EH (cell line): ENCODE results near the gene PLXNA1.

Source experiments
- DNase-seq: peaks from one replicate; pipeline ENCODE4 v3.0.0-alpha.2; 2015; ENCODE audit warnings: low read depth

PLXNA1 gene

DNA sequence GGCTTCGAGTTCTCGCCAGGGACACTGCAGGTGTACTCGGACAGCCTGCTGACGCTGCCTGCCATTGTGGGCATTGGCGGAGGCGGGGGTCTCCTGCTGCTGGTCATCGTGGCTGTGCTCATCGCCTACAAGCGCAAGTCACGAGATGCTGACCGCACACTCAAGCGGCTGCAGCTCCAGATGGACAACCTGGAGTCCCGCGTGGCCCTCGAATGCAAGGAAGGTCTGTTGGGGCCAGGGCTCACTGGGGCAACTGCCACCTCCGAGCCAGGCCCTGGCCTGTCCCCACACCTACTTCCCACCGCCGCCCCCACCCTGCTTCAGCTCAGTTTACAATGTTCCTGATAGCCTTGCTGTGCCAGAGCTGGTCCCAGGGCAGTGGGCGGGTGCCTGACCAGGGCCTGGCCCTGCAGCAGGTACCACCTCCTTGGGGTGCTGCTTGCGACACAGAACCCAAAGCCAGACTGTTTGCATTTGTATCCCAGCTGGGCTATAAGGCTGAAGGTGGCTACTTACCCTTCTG, 35.5 kb downstream of the PLXNA1 start:
- DNase-seq, result no peak

DNA sequence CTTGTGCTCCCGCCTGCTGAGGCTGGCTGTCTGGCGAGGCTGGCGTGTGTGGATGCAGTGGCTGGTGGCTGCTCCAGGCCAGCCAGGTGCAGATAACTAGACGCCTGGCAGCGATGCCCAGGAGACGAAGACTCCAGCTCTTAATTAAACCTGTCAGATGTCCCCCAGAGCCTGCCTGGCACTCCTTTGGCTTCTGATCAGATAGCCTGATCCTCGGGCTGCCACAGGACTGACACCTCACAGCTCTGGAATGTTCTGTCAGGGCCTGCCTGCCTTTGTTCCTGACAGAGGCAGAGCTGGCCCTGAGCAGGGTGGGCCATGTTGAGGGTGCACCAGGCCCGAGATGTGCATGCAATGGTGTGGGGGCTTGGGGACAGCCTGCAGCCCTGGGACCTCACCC, 36.5 kb downstream of the PLXNA1 start:
- peak; percentile 71 for DNase-seq

DNA sequence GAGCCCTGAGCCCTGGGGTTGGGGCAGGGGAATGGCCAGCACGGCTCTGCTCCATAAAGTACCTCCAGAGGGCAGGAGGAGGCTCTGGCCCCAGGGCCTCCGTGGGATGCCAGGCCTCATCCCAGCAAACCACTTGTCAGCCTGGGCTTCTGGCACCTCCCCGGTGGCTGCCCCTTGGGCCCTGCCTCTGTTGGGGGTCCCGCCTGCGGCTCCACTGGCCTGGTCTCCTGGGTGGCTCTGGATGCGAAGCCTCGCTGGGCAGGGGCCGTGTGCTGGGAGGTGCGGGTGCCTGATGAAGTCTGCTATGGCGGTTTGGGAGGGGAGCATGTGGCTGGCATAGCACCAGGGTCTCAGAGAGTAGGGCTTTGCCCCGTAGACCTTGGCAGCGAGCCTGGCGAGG, 37.6 kb downstream of the PLXNA1 start:
- no peak for DNase-seq

DNA sequence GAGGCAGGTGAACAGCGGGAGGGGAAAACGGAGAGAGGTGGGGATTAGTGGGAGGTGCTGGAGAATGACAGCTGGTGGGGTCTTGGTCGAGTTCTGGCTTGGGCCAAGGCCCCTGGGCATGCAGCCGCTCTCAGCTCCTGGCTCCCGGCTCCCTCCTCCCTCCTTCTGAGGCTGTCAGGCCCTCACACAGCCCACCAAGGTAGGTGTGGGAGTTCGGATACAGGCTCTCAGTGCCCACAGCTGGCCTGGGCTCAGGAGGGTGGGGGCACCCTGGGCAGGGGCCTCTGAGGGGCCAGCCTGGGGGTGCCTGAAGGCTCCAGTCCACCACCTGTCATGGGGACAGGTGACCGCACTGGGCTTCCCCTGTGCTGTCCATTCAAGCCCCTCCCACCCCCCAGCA, 39.9 kb downstream of the PLXNA1 start:
- DNase-seq, result no peak

DNA sequence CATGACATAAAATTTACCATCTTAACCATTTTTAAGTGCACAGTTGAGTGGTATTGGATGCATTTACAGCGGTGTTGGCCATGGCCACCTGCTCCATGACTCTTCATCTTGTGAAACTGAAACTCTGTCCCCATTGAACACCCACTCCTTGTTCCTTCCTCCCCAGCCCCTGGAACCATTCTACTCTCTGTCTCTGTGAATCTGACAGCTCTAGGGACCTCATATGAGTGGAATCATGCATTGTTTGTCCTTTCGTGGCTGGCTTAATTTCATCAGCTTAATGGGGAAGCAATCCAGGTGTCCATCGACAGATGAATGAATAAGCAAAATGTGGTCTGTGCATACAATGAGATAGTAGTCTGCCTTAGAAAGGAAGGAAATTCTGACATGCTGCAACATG, 42.5 kb downstream of the PLXNA1 start:
- no peak for DNase-seq

DNA sequence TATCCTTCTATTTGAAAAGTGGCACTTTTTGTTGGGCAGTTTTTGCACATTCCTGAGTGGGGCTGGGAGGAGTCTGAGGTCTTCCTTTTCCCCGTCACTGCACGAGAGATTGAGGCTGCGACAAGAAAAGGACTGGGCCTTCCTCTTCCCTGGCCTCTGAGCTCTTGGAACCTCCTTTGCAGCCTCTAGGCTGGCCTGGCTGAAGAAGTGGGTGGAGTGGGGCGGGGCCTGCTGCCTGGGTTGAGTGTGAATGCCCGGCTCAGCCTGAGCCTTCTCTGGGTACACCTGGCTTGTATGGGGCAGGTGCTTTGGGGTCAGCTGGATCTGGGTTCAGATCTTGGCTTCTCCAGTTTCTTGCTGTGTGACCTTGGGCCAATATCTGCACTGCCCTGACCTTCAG, 43.1 kb downstream of the PLXNA1 start:
- DNase-seq, result no peak

DNA sequence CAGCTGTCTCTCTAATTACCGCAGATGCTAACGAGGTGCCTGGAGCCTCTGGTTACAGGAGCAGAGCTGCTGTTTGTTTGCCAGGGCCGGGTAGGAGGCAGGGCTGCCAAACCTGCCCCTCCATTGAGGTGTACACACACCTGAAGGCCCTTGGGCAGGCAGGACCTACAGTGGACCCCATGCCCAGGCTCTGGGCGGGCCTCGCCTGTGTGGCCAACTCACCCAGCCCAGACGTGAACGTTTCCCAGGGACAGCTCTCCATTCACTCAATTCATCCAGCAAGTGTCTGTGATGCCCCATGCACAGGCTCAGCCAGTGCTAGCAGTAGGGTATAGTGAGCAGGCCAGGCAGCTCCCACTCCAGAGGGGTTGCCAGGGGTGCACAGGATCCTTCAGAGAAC, 43.7 kb downstream of the PLXNA1 start:
- no peak for DNase-seq

DNA sequence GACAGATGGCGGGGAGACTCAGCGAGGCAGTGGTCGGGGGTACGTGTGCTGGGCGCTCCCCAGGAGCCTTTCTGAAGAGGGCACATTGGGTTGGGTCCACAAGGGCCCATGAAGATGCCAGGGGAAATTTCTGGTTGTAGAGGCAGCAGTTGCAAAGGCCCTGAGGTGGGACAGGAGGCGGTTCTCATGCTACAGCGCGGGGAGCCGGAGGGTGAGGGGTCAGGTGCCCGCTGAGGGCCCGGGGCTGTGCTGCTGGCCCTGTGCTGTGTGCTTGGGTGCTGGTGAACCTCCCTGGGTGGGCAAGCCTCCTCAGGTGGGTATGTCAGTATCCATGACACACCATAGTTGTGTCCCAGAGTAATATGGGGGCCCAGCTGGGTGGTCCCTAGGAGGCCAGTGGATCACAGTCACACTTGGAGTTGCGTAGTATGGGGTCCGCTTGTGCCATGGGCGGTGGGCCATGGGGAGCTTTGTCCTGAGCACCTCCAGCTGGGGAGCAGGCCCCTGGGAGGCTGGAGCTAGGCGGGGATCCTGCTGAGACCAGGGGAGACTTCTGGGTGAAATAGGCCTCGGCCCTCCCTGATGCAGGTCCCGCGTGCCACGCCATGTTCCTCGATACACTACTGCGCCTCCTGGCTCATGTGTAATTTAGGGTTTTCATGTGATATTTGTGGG, 44.3 kb downstream of the PLXNA1 start:
- no peak for DNase-seq

DNA sequence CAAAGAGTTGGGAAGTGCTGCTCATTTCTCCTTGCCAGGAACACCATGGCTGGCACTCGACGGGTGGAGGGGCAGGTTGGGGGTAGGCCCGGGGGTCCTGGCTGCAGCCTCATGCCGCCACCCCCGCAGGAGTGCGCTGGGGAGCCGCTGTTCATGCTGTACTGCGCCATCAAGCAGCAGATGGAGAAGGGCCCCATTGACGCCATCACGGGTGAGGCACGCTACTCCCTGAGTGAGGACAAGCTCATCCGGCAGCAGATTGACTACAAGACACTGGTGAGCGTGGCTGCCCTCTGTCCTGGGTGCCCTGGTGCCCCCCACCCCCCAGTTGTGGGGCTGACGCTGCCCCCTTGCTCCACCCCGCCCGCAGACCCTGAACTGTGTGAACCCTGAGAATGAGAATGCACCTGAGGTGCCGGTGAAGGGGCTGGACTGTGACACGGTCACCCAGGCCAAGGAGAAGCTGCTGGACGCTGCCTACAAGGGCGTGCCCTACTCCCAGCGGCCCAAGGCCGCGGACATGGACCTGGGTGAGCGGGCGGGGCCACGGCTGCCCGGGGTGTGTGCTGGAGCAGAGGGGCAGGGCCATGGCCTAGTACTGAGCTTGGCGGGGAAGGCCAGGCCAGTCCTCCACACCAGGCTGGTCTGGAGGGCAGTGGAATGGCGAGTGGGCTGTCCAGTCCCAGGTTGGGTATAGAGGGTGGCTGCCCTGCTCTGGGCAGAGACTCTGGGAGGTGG, 45.1 kb downstream of the PLXNA1 start:
- DNase-seq, result no peak

DNA sequence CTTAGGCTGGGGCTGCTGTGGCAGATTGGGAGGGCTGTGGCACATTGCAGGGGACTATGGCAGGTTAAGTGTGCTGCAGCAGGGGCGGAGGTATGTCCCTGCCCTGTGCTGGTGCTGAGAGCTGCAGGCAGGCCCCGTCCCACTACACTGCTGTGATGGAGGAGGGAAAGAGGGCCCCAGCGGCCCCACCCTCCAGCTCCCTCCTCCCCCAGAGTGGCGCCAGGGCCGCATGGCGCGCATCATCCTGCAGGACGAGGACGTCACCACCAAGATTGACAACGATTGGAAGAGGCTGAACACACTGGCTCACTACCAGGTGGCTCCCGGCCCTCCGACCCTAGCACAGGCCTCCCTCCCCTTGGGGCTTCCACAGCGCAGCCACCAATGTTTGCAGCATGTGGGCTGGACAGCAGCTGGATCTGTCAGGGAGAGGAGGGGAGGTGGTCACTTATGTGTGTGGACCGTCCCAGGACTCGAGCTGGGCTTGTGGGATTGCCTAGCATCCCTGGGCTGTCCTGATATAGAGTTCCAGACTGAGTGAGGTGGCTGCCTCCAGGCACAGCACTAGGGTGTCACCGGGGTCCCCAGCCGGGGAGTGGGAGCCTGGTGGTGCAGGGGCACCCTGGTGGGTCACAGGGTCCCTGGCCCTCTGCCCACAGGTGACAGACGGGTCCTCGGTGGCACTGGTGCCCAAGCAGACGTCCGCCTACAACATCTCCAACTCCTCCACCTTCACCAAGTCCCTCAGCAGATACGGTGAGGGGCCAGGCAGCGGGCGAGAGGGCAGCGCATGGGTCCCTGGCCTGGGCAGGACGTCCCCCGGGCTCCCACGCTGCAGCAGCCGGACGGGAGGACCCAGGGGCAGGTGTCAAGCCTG, 46.1 kb downstream of the PLXNA1 start:
- no peak for DNase-seq

DNA sequence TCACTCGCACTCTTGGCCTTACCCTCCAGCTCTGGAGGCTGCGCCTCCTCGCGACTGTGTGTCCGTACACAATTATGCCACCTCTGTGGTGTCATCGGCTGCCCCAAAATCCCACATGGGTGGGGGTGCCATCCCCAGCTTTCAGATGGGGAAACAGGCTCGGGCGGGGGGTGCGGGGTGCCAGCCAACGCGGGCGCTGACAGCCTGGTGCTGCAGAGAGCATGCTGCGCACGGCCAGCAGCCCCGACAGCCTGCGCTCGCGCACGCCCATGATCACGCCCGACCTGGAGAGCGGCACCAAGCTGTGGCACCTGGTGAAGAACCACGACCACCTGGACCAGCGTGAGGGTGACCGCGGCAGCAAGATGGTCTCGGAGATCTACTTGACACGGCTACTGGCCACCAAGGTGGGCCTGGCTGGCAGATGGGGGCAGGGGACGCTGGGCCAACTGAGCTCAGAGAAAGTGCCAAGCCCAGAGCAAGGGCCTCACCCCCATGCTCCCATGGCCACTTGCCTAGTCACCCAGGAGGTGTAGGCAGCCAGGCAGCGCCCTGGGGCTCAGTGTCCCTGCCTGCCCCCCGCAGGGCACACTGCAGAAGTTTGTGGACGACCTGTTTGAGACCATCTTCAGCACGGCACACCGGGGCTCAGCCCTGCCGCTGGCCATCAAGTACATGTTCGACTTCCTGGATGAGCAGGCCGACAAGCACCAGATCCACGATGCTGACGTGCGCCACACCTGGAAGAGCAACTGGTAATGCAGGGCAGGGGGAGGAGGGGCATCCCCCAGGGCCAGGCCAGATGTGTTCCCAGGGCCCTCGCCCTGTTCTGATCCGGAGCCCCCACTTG, 47.0 kb downstream of the PLXNA1 start:
- no peak for DNase-seq

DNA sequence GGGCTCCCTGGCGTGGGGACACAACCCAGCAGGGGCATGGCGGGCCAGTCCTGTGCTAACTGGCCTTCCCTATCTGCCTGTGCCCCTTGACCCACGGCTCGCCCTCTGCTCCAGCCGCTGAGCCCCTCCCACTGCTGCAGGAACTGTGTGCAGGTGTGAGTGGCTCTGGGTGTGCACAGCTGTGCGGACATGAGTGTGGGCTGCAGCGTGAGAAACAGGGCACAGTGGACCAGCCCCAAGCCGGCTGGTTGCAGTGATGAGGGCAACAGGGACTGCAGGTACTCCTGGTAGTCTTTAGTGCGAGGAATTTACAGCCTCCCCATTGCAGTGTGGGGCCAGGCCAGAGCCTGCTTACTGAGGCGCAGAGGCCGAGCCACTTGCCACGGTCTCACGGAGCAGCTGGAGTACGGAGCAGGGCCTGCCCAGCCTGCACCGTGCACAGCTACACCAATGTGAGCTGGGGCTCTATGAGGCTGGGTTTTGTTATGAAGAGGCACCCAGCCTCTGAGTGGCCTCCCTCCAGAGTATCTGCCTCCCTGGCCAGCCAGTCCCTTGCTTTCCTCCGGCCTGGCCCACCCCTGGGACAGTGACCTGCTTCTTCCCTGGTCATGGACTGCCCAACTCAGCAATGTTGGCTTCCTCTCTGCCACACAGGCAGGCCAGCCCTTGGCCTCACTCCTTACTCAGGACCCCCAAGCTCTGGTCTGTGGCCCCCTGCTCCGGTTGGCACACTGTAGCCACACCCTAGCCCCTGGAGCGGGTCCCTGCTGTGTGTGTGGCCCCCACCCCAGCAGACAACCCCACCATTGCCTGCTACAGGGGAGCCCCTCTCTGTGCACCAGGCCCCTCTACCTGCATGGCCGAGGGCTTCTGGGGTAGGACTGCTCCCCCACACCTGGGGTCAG, 47.8 kb downstream of the PLXNA1 start:
- no peak for DNase-seq

DNA sequence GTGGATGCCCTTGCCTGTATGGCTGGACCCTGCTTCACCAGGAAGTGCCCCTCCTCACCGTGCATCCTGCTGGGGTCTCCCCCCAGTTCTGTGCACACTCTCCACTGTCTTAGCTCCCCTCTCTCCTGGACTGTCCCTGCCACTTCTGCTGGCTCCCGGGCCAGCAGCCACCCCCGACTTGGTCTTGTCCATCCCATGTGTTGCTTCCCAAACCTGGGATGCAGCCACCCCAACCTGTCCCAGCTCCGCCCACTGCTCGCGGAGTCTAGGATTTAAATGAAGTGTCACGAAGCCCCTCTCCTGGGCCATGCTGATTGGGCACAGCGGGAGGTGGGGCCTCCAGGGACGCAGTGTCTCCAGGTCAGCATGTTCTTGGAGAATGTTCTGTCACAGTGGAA, 48.5 kb downstream of the PLXNA1 start:
- DNase-seq, result no peak

DNA sequence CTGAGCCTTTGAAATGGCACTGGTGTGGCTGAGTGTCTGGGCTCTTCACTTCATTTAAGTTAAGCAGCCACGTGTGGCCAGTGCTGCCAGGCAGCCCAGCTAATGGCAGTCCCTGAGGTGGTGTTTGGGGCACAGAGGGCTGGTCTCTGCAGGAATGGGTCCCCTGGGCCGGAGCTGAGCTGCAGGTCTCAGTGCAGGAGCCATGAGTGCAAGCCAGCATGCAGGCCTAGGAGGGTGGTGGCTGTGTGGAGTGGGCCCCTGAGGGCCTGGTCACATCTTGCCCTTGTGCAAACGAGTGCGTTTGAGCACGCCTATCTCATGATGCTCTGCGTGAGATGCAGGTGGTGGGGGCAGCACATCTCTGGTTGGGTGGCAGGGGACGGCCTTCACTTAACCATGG, 48.9 kb downstream of the PLXNA1 start:
- no peak for DNase-seq

DNA sequence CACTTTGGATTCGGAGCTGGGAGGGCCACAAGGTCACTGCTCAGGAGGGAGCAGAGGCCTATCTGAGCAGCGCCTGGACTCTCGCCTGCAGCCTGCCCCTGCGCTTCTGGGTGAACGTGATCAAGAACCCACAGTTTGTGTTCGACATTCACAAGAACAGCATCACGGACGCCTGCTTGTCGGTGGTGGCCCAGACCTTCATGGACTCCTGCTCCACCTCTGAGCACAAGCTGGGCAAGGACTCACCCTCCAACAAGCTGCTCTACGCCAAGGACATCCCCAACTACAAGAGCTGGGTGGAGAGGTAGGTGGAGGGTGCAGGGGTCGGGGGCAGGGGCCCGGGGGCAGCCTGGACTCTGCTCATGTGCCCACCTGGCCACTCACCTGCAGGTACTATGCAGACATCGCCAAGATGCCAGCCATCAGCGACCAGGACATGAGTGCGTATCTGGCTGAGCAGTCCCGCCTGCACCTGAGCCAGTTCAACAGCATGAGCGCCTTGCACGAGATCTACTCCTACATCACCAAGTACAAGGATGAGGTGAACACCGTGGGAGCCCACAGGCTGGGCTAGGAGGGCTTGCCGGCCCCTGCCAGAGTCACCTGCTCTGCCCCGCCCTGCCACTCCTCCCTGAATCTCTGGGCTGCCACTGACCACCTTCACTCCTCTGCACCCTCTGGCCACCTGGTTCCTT, 49.5 kb downstream of the PLXNA1 start:
- no peak for DNase-seq
